ENCODE measurements around the gene VSTM4. TPM values are rescaled to one million over a fixed set of nuclear protein-coding genes. Genes with fewer than 3 reads are reported as not detected.

The VSTM4 gene
- total RNA-seq, 1 experiment from 2014 or later: not detected

DNA sequence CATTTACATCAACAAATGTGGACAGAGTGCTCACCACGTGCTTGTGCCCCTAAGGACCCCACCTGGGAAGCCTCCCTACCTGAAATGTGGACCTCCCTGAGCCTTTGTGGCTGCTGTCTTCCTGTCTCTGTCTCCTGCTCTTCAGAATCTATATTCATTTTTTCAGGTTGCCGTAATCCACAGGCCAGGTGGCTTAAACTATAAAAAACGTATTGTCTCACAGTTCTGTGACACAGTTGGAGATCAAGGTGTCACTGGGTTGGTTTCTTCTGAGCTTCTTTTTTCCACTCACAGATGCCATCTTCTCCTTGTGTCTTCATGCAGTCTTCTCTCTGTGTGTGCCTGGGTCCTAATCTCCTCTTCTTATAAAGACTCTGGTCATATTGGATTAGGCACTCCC is 5.6 kb upstream of the VSTM4 start:
- H3K27me3 ChIP-seq (replicated peaks; ENCODE audit: control insufficient read depth, insufficient read depth, low read length): no peaks in the 10 kb centered on the region; the same call in 1 of the 2 replicates
- H3K36me3 Mint-ChIP-seq (ENCODE audit: insufficient read depth, unreplicated experiment): no peaks in the 10 kb centered on the region
- POLR2A ChIA-PET: no interaction called here
- TF ChIP-seq, protein P1, sequence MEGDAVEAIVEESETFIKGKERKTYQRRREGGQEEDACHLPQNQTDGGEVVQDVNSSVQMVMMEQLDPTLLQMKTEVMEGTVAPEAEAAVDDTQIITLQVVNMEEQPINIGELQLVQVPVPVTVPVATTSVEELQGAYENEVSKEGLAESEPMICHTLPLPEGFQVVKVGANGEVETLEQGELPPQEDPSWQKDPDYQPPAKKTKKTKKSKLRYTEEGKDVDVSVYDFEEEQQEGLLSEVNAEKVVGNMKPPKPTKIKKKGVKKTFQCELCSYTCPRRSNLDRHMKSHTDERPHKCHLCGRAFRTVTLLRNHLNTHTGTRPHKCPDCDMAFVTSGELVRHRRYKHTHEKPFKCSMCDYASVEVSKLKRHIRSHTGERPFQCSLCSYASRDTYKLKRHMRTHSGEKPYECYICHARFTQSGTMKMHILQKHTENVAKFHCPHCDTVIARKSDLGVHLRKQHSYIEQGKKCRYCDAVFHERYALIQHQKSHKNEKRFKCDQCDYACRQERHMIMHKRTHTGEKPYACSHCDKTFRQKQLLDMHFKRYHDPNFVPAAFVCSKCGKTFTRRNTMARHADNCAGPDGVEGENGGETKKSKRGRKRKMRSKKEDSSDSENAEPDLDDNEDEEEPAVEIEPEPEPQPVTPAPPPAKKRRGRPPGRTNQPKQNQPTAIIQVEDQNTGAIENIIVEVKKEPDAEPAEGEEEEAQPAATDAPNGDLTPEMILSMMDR (IDR thresholded peaks at IDR 0.05; ENCODE audit: insufficient read depth in 1 of 2, low read depth in 1 of 2, low read length in 1 of 2, severe bottlenecking in 1 of 2, unreplicated experiment in 1 of 2): no peak
- intact Hi-C loops (cut with micrococcal nuclease; ENCODE audit: unreplicated experiment): no loop called here
- no peaks in the 10 kb centered on the region for H3K4me1 ChIP-seq
- no peaks in the 10 kb centered on the region for H3K4me1 Mint-ChIP-seq (ENCODE audit: low read depth, unreplicated experiment)
- BruUV-seq (replicated peaks): no TSS peak
- no peak overlapping the region for H3K4me3 ChIP-seq (ENCODE audit: low read depth, low read length)
- CTCF ChIA-PET: no interaction called here
- no peak overlapping the region for H3K4me3 Mint-ChIP-seq (ENCODE audit: unreplicated experiment)
- H3K27me3 Mint-ChIP-seq (ENCODE audit: insufficient read depth, unreplicated experiment): peaks cover 10% of the 10 kb centered on the region
- H3K27ac Mint-ChIP-seq (ENCODE audit: unreplicated experiment): no peak overlapping the region
- H3K9me3 ChIP-seq: no peaks in the 10 kb centered on the region
- DNase-seq: no peak
- no peaks in the 10 kb centered on the region for H3K36me3 ChIP-seq (ENCODE audit: control insufficient read depth, insufficient read depth, low read length)
- no peaks in the 10 kb centered on the region for H3K9me3 Mint-ChIP-seq (ENCODE audit: unreplicated experiment)

DNA sequence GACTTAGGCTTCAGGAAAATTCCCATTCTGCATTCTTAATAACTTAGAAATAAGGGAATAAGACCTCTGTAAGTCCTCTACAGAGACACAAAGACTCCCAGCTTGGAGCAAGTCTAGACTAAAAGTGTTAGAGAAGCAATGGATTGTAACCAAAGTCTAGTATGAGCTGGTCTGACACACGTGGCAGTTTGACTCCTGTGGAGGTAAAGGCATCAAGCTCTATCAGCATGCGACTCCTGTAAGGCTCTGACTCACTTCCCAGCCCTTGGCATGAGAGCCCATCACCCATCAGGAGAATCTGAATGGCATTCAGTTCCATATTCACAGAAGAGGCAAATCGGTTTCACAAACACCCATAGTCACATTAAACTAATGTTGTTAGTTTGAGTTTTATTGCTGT is 4.4 kb upstream of the VSTM4 start:
- Histone ChIP-seq H3K27me3 (replicated peaks; ENCODE audit: control insufficient read depth, insufficient read depth, low read length) (no peaks in the 10 kb centered on the region; the same call in 1 of the 2 replicates), H3K9me3 (no peaks in the 10 kb centered on the region), H3K36me3 (ENCODE audit: control insufficient read depth, insufficient read depth, low read length) (no peaks in the 10 kb centered on the region), H3K4me1 (no peaks in the 10 kb centered on the region), H3K4me3 (ENCODE audit: low read depth, low read length) (no peak overlapping the region)
- CTCF ChIA-PET: no interaction called here
- Mint-ChIP-seq H3K4me1 (ENCODE audit: low read depth, unreplicated experiment) (no peaks in the 10 kb centered on the region), H3K9me3 (ENCODE audit: unreplicated experiment) (no peaks in the 10 kb centered on the region), H3K27ac (ENCODE audit: unreplicated experiment) (no peak overlapping the region), H3K27me3 (ENCODE audit: insufficient read depth, unreplicated experiment) (peaks cover 10% of the 10 kb centered on the region), H3K36me3 (ENCODE audit: insufficient read depth, unreplicated experiment) (no peaks in the 10 kb centered on the region), H3K4me3 (ENCODE audit: unreplicated experiment) (no peak overlapping the region)
- BruUV-seq (replicated peaks): no TSS peak
- TF ChIP-seq, protein P1 (IDR thresholded peaks at IDR 0.05; ENCODE audit: insufficient read depth in 1 of 2, low read depth in 1 of 2, low read length in 1 of 2, severe bottlenecking in 1 of 2, unreplicated experiment in 1 of 2): no peak
- intact Hi-C loops (cut with micrococcal nuclease; ENCODE audit: unreplicated experiment): no loop called here
- no peak for DNase-seq
- POLR2A ChIA-PET: no interaction called here

DNA sequence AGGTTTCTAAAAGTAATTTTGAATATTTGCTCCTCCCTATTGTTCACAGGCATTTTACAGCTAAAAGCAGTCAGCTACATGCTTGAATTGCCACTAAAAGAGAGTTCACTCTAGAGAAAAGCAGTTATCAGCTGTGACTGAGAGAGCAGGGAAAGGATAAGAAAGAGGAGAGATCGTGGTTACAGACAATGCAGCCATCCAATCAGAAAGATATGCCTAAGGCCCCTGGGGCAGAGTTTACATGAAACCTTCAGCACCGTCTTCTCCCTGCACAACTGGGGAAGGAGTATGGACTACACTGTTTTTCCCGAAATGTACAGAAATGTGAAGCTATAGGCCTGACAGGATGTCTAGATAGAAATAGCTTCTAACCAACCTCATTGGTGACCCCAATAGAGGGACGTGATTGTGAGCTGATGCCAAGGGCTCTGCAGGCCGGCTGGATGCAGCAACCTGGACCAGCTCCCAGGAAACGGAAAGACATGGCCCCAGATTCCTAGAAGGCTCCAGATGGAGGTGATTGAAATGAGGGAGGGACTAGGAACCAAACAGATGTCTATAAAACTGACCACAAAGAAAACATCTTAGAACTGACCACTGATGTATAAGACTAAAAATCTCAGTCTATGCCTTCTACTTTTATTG is 3.2 kb upstream of the VSTM4 start:
- CTCF ChIA-PET: no interaction called here
- H3K27me3 Mint-ChIP-seq (ENCODE audit: insufficient read depth, unreplicated experiment): peaks cover 10% of the 10 kb centered on the region
- no peaks in the 10 kb centered on the region for H3K4me1 Mint-ChIP-seq (ENCODE audit: low read depth, unreplicated experiment)
- no peak overlapping the region for H3K4me3 Mint-ChIP-seq (ENCODE audit: unreplicated experiment)
- H3K36me3 Mint-ChIP-seq (ENCODE audit: insufficient read depth, unreplicated experiment): no peaks in the 10 kb centered on the region
- H3K4me1 ChIP-seq: no peaks in the 10 kb centered on the region
- POLR2A ChIA-PET: no interaction called here
- no peaks in the 10 kb centered on the region for H3K9me3 Mint-ChIP-seq (ENCODE audit: unreplicated experiment)
- no peak for DNase-seq
- H3K9me3 ChIP-seq: no peaks in the 10 kb centered on the region
- BruUV-seq (replicated peaks): no TSS peak
- no peak overlapping the region for H3K27ac Mint-ChIP-seq (ENCODE audit: unreplicated experiment)
- no peaks in the 10 kb centered on the region for H3K36me3 ChIP-seq (ENCODE audit: control insufficient read depth, insufficient read depth, low read length)
- TF ChIP-seq, protein P1 (IDR thresholded peaks at IDR 0.05; ENCODE audit: insufficient read depth in 1 of 2, low read depth in 1 of 2, low read length in 1 of 2, severe bottlenecking in 1 of 2, unreplicated experiment in 1 of 2): no peak
- intact Hi-C loops (cut with micrococcal nuclease; ENCODE audit: unreplicated experiment): no loop called here
- no peaks in the 10 kb centered on the region; the same call in none of the 2 replicates for H3K27me3 ChIP-seq (replicated peaks; ENCODE audit: control insufficient read depth, insufficient read depth, low read length)
- no peak overlapping the region for H3K4me3 ChIP-seq (ENCODE audit: low read depth, low read length)
